Astrocyte (in vitro differentiated cells and primary cell): ENCODE measurements around the gene INPP4B. TPM values are rescaled to one million over a fixed set of nuclear protein-coding genes. Genes with fewer than 3 reads are reported as not detected.

Experiments used
- DNase-seq: peaks from one replicate; pipeline ENCODE4 v3.0.0-alpha.2; 2010; ENCODE audit warnings: low read depth
- FAIRE-seq: peaks from 2 replicates; lab custom pipeline; 2011; peaks lifted over from hg19 to GRCh38; lab: Jason Lieb, UNC
- H2AFZ ChIP-seq: 2 replicates; pipeline ENCODE4 v1.6.0; 2012; ENCODE audit warnings: low read depth, low read length, inconsistent platforms
- H3K27ac ChIP-seq: 2 replicates; pipeline ENCODE4 v1.5.1; 2011; ENCODE audit warnings: low read depth, low read length, inconsistent platforms
- H3K27me3 ChIP-seq: 2 replicates; pipeline ENCODE4 v1.6.0; 2011; ENCODE audit warnings: low read length, inconsistent platforms; ENCODE audit not compliant: insufficient read depth
- H3K36me3 ChIP-seq: 2 replicates; pipeline ENCODE4 v1.5.1; 2011; ENCODE audit warnings: low read length, inconsistent platforms; ENCODE audit not compliant: insufficient read depth
- H3K4me1 ChIP-seq: 2 replicates; pipeline ENCODE4 v1.5.1; 2011; ENCODE audit warnings: low read length, inconsistent platforms; ENCODE audit not compliant: insufficient read depth
- H3K4me2 ChIP-seq: 2 replicates; pipeline ENCODE4 v1.6.0; 2012; ENCODE audit warnings: low read length, inconsistent platforms
- H3K4me3 ChIP-seq: 2 replicates; pipeline ENCODE4 v1.5.1; 2011; ENCODE audit warnings: low read depth, mild to moderate bottlenecking, low read length, inconsistent platforms; ENCODE audit not compliant: insufficient read depth
- H3K79me2 ChIP-seq: 2 replicates; pipeline ENCODE4 v1.6.0; 2012; ENCODE audit warnings: mild to moderate bottlenecking, low read length, inconsistent platforms; ENCODE audit not compliant: insufficient read depth
- H3K9ac ChIP-seq: 2 replicates; pipeline ENCODE4 v1.6.0; 2012; ENCODE audit warnings: mild to moderate bottlenecking, low read length, inconsistent platforms
- H3K9me3 ChIP-seq: 2 replicates; pipeline ENCODE4 v1.5.1; 2012; ENCODE audit warnings: low read depth, mild to moderate bottlenecking, low read length, inconsistent platforms; ENCODE audit not compliant: insufficient read depth
- H4K20me1 ChIP-seq: 2 replicates; pipeline ENCODE4 v1.6.0; 2012; ENCODE audit warnings: low read length, inconsistent platforms; ENCODE audit not compliant: insufficient read depth
- H3K27ac Mint-ChIP-seq: one replicate; pipeline ENCODE4 v1.8.0; 2021; ENCODE audit warnings: mild to moderate bottlenecking, mixed read lengths; ENCODE audit not compliant: unreplicated experiment
- H3K27me3 Mint-ChIP-seq: one replicate; pipeline ENCODE4 v1.8.0; 2021; ENCODE audit warnings: low read depth, mixed read lengths; ENCODE audit not compliant: unreplicated experiment
- H3K36me3 Mint-ChIP-seq: one replicate; pipeline ENCODE4 v1.8.0; 2021; ENCODE audit warnings: low read depth, mixed read lengths; ENCODE audit not compliant: unreplicated experiment
- H3K4me1 Mint-ChIP-seq: one replicate; pipeline ENCODE4 v1.8.0; 2021; ENCODE audit warnings: low read depth, mixed read lengths; ENCODE audit not compliant: unreplicated experiment
- H3K4me3 Mint-ChIP-seq: one replicate; pipeline ENCODE4 v1.8.0; 2021; ENCODE audit warnings: mild to moderate bottlenecking, moderate library complexity, mixed read lengths; ENCODE audit not compliant: unreplicated experiment
- H3K9me3 Mint-ChIP-seq: one replicate; pipeline ENCODE4 v1.8.0; 2021; ENCODE audit warnings: mild to moderate bottlenecking, mixed read lengths; ENCODE audit not compliant: unreplicated experiment
- EZH2 ChIP-seq: IDR thresholded peaks from 2 replicates; pipeline ENCODE4 v1.6.1; 2012; ENCODE audit warnings: mild to moderate bottlenecking, low read length, inconsistent platforms; ENCODE audit not compliant: insufficient read depth
- total RNA-seq: library from RNA; stranded (reverse); gene quantifications from 2 replicates; pipeline ENCODE4 v1.2.1, GENCODE V29; 2021
- TF ChIP-seq, protein P1 (sequence below): IDR thresholded peaks from 2 replicates; pipeline ENCODE4 v1.5.1; 2011; ENCODE audit warnings: low read depth, mild to moderate bottlenecking, inconsistent platforms, low read length, moderate library complexity; ENCODE audit not compliant: insufficient read depth

The INPP4B gene
- total RNA-seq, 1 donor from 2014 or later, result 2.8 TPM

DNA sequence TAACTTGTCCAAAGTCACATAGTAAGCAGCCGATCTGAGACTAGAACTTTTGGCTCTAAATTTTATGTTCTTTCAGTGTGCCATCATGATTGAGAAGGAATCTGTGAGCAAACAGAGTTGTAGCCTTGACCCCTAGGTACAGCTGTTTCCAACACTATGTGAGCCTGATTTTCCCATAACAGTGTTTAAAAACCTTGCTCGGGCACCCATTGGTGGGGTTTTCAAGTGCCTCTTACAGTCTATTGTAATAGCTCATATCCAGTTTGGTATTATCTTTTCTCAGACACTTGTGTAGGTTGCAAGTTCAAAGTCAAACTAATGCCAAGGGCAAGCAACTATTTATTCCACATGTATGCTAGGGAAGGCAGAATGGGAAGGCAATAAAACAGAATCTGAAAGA lies 467.9 kb downstream of the INPP4B start:
- Mint-ChIP-seq H3K27ac (peak overlapping the region; percentile 41), H3K36me3 (no peaks in the 10 kb centered on the region), H3K4me1 (peaks cover 28% of the 10 kb centered on the region), H3K4me3 (no peak overlapping the region), H3K9me3 (no peaks in the 10 kb centered on the region), H3K27me3 (no peaks in the 10 kb centered on the region)
- no peak for TF ChIP-seq EZH2
- TF ChIP-seq, protein P1, sequence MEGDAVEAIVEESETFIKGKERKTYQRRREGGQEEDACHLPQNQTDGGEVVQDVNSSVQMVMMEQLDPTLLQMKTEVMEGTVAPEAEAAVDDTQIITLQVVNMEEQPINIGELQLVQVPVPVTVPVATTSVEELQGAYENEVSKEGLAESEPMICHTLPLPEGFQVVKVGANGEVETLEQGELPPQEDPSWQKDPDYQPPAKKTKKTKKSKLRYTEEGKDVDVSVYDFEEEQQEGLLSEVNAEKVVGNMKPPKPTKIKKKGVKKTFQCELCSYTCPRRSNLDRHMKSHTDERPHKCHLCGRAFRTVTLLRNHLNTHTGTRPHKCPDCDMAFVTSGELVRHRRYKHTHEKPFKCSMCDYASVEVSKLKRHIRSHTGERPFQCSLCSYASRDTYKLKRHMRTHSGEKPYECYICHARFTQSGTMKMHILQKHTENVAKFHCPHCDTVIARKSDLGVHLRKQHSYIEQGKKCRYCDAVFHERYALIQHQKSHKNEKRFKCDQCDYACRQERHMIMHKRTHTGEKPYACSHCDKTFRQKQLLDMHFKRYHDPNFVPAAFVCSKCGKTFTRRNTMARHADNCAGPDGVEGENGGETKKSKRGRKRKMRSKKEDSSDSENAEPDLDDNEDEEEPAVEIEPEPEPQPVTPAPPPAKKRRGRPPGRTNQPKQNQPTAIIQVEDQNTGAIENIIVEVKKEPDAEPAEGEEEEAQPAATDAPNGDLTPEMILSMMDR, result no peak
- no peaks in the 10 kb centered on the region for H4K20me1 ChIP-seq
- H3K36me3 ChIP-seq, result no peaks in the 10 kb centered on the region
- no peak overlapping the region for H3K4me3 ChIP-seq
- DNase-seq (no peak), FAIRE-seq (no peak)
- no peaks in the 10 kb centered on the region for H3K79me2 ChIP-seq
- H3K9ac ChIP-seq, result no peak overlapping the region
- peaks cover 17% of the 10 kb centered on the region for H3K4me1 ChIP-seq
- H2AFZ ChIP-seq, result no peak overlapping the region
- H3K27me3 ChIP-seq, result no peaks in the 10 kb centered on the region
- H3K4me2 ChIP-seq, result no peak overlapping the region
- H3K9me3 ChIP-seq, result no peaks in the 10 kb centered on the region
- H3K27ac ChIP-seq, result peak overlapping the region; percentile 88

DNA sequence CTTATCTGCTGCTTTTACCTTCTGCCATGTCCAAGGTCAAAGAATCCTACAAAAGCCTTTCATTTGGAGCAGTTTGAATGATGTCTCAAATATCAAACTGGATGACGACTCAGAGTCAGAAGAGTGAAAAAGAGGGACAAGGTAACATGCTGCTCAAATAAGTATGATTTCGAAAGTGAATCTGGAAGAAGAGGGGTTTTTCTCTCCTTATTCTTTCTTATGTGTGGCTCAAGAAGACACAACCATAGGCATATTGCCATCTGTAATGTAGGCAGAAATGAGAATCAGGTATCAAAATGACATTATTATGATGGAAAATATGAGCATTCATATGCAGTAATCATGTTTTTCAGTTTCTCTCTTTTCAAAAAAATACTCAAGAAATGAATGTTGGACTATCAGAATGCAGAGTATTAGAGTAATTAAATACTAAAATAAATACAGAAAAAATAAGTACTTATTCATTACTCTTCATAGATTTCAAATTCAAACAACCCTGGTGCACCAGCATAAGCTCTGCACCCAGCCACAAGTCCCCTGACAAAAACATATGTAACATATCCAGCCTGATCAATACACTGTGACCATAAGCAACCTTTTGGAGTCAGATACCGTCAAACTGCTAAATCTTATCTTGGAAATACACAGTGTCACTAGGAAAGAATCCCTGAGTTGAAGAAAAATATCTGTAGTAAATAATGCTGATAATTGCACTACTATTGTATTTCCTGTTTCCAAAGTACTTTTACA lies 468.6 kb downstream of the INPP4B start:
- FAIRE-seq (no peak), DNase-seq (no peak)
- Histone ChIP-seq H3K79me2 (no peaks in the 10 kb centered on the region), H3K4me3 (no peak overlapping the region), H3K36me3 (no peaks in the 10 kb centered on the region), H3K9ac (no peak overlapping the region), H4K20me1 (no peaks in the 10 kb centered on the region), H3K27ac (no peak overlapping the region), H3K27me3 (no peaks in the 10 kb centered on the region), H3K4me1 (peaks cover 17% of the 10 kb centered on the region), H3K4me2 (no peak overlapping the region), H3K9me3 (no peaks in the 10 kb centered on the region), H2AFZ (no peak overlapping the region)
- TF ChIP-seq EZH2, result no peak
- TF ChIP-seq, protein P1, result no peak
- Mint-ChIP-seq H3K27ac (peak overlapping the region; percentile 0), H3K4me3 (no peak overlapping the region), H3K4me1 (peaks cover 28% of the 10 kb centered on the region), H3K9me3 (no peaks in the 10 kb centered on the region), H3K27me3 (no peaks in the 10 kb centered on the region), H3K36me3 (no peaks in the 10 kb centered on the region)

DNA sequence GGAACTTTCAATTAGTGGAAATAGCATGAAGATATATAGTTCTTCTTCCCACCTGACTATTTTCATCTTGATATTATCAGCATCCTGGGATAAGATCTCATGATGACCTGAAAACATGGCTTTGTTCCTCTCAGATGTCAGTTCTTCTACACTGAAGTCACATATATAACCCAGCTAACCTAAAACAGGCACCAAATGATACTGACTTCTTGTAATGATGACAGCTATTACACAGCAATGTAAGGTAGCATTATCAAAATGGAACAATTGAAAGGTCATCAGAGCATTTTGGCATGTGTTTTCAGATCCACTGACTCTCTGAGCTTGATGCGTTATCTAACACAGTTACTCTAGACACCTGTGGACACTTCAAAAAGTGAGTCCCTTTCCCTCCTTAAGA lies 469.9 kb downstream of the INPP4B start:
- Histone ChIP-seq H4K20me1 (no peaks in the 10 kb centered on the region), H3K36me3 (no peaks in the 10 kb centered on the region), H3K4me1 (peaks cover 17% of the 10 kb centered on the region), H2AFZ (no peak overlapping the region), H3K9ac (no peak overlapping the region), H3K4me2 (no peak overlapping the region), H3K27me3 (no peaks in the 10 kb centered on the region), H3K27ac (no peak overlapping the region), H3K4me3 (no peak overlapping the region), H3K9me3 (no peaks in the 10 kb centered on the region), H3K79me2 (no peaks in the 10 kb centered on the region)
- H3K36me3 Mint-ChIP-seq, result no peaks in the 10 kb centered on the region
- H3K9me3 Mint-ChIP-seq, result no peaks in the 10 kb centered on the region
- FAIRE-seq (peak; percentile 23), DNase-seq (no peak)
- H3K27ac Mint-ChIP-seq, result no peak overlapping the region
- TF ChIP-seq, protein P1, result no peak
- no peak for TF ChIP-seq EZH2
- H3K4me1 Mint-ChIP-seq, result peaks cover 28% of the 10 kb centered on the region
- H3K4me3 Mint-ChIP-seq, result no peak overlapping the region
- no peaks in the 10 kb centered on the region for H3K27me3 Mint-ChIP-seq
